ENCODE measurements around the gene CEP192.

GRCh38 chr18:13054336-13054735 is 63.2 kb downstream of the CEP192 start:
- TF ChIP-seq POLR2A (IDR thresholded peaks at IDR 0.05; ENCODE audit: low read depth, low read length) (no peak), TAF1 (IDR thresholded peaks at IDR 0.05; ENCODE audit: borderline replicate concordance, low read depth, low read length) (no peak), POLR2AphosphoS5 (IDR thresholded peaks at IDR 0.05; ENCODE audit: low read depth, low read length) (no peak)
